ENCODE data around the gene ASRGL1.

GRCh38 chr11:62370743-62371440 is 33.6 kb downstream of the ASRGL1 start:
- TF ChIP-seq CTCF (IDR thresholded peaks at IDR 0.05) (no peak), POLR2A (IDR thresholded peaks at IDR 0.05) (no peak)

Data from tibial nerve (tissue), 3 donors.